ENCODE measurements around the gene MRPL36. TPM values are rescaled to one million over a fixed set of nuclear protein-coding genes. Genes with fewer than 3 reads are reported as not detected.

Gene MRPL36
- total RNA-seq, 4 donors from 2014 or later, result 26.7 to 37.4 (median 32.7) TPM

- TF ChIP-seq EP300 (IDR thresholded peaks at IDR 0.05; ENCODE audit: low read depth), result no peak
- no peak for TF ChIP-seq POLR2AphosphoS5 (IDR thresholded peaks at IDR 0.05)
- no peak for TF ChIP-seq CTCF (IDR thresholded peaks at IDR 0.05)
- no peak for TF ChIP-seq POLR2A (IDR thresholded peaks at IDR 0.05)
These were observed 31.2 kb downstream of the MRPL36 start for GRCh38 chr5:1768283-1769000.

GRCh38 chr5:1767524-1768282 is 31.9 kb downstream of the MRPL36 start:
- peaks cover 20% of the 10 kb centered on the region for H3K27me3 ChIP-seq
- H3K4me3 ChIP-seq, result no peak overlapping the region
- no peaks in the 10 kb centered on the region for H3K9me3 ChIP-seq
- H3K36me3 ChIP-seq, result no peaks in the 10 kb centered on the region
- intact Hi-C loops (cut with DNase I; ENCODE audit: low total_unique reads) (no loop called here), in situ Hi-C loops (cut with MboI; ENCODE audit: low pct_ligation_motif_present in 1 of 4, low pct_unique_long_range_greater_than_20kb in 1 of 4, low sequenced_read_pairs in 3 of 4) (loop anchor here in 2 of 4 donors (25.0 kb wide), 1 partner anchor 245 kb away; no protein-coding TSS in a partner anchor)
- DNase-seq, result no peak
- H3K27ac ChIP-seq, result no peak overlapping the region
- no peak for TF ChIP-seq EP300 (IDR thresholded peaks at IDR 0.05; ENCODE audit: low read depth)
- TF ChIP-seq POLR2AphosphoS5 (IDR thresholded peaks at IDR 0.05), result no peak
- no peak for TF ChIP-seq POLR2A (IDR thresholded peaks at IDR 0.05)
- no peak for TF ChIP-seq CTCF (IDR thresholded peaks at IDR 0.05)
- no peaks in the 10 kb centered on the region for H3K4me1 ChIP-seq
- 70 to 75% methylated on average over 2 to 16 of the region's 16 CpGs for WGBS, 2 donors (ENCODE audit: low coverage in 1 of 2)

More at GRCh38 chr5:1768283-1769000, 31.2 kb downstream of the MRPL36 start:
- H3K4me3 ChIP-seq, result no peak overlapping the region
- H3K36me3 ChIP-seq, result no peaks in the 10 kb centered on the region
- peaks cover 13% of the 10 kb centered on the region for H3K27me3 ChIP-seq
- no peak for DNase-seq
- no peak overlapping the region for H3K27ac ChIP-seq
- no peaks in the 10 kb centered on the region for H3K4me1 ChIP-seq
- H3K9me3 ChIP-seq, result no peaks in the 10 kb centered on the region
- WGBS, 2 donors (ENCODE audit: low coverage in 1 of 2), result 88% methylated on average over 27 of the region's 35 CpGs; no CpG with 5 or more reads in 1 of the 2 donors
- intact Hi-C loops (cut with DNase I; ENCODE audit: low total_unique reads) (no loop called here), in situ Hi-C loops (cut with MboI; ENCODE audit: low pct_ligation_motif_present in 1 of 4, low pct_unique_long_range_greater_than_20kb in 1 of 4, low sequenced_read_pairs in 3 of 4) (loop anchor here in 2 of 4 donors (25.0 kb wide), 1 partner anchor 244 kb away; no protein-coding TSS in a partner anchor)

GRCh38 chr5:1765880-1766235 is 33.8 kb downstream of the MRPL36 start:
- H3K4me1 ChIP-seq, result no peaks in the 10 kb centered on the region
- peaks cover 20% of the 10 kb centered on the region for H3K27me3 ChIP-seq
- in situ Hi-C loops (cut with MboI; ENCODE audit: low pct_ligation_motif_present in 1 of 4, low pct_unique_long_range_greater_than_20kb in 1 of 4, low sequenced_read_pairs in 3 of 4), result loop anchor here in 2 of 4 donors (25.0 kb wide), 1 partner anchor 246 kb away; no protein-coding TSS in a partner anchor
- no peak overlapping the region for H3K4me3 ChIP-seq
- WGBS, 2 donors (ENCODE audit: low coverage in 1 of 2), result 77 to 83% methylated on average over 3 of the region's 3 CpGs
- intact Hi-C loops (cut with DNase I; ENCODE audit: low total_unique reads), result no loop called here
- H3K36me3 ChIP-seq, result no peaks in the 10 kb centered on the region
- TF ChIP-seq EP300 (IDR thresholded peaks at IDR 0.05; ENCODE audit: low read depth) (no peak), POLR2AphosphoS5 (IDR thresholded peaks at IDR 0.05) (no peak), POLR2A (IDR thresholded peaks at IDR 0.05) (no peak), CTCF (IDR thresholded peaks at IDR 0.05) (no peak)
- DNase-seq, result no peak
- H3K9me3 ChIP-seq, result no peaks in the 10 kb centered on the region
- no peak overlapping the region for H3K27ac ChIP-seq

- Histone ChIP-seq H3K27me3 (peaks cover 20% of the 10 kb centered on the region), H3K27ac (no peak overlapping the region), H3K9me3 (no peaks in the 10 kb centered on the region), H3K4me3 (no peak overlapping the region), H3K4me1 (no peaks in the 10 kb centered on the region), H3K36me3 (no peaks in the 10 kb centered on the region)
- intact Hi-C loops (cut with DNase I; ENCODE audit: low total_unique reads) (no loop called here), in situ Hi-C loops (cut with MboI; ENCODE audit: low pct_ligation_motif_present in 1 of 4, low pct_unique_long_range_greater_than_20kb in 1 of 4, low sequenced_read_pairs in 3 of 4) (loop anchor here in 2 of 4 donors (25.0 kb wide), 1 partner anchor 247 kb away; no protein-coding TSS in a partner anchor)
- WGBS, 2 donors (ENCODE audit: low coverage in 1 of 2), result 83 to 94% methylated on average over 5 to 15 of the region's 15 CpGs
- no peak for TF ChIP-seq EP300 (IDR thresholded peaks at IDR 0.05; ENCODE audit: low read depth)
- no peak for TF ChIP-seq CTCF (IDR thresholded peaks at IDR 0.05)
- TF ChIP-seq POLR2AphosphoS5 (IDR thresholded peaks at IDR 0.05), result peak in 1 of 3 donors; percentile 42
- no peak for TF ChIP-seq POLR2A (IDR thresholded peaks at IDR 0.05)
- DNase-seq, result peak; percentile 67
These were observed 34.3 kb downstream of the MRPL36 start for GRCh38 chr5:1765141-1765879.
